CD4-positive, alpha-beta T cell treated with Interleukin-4 for 4 hours (primary cell): ENCODE results near the gene ARHGEF3.

Experiments
- DNase-seq: peaks from one replicate; pipeline ENCODE4 v3.0.0-alpha.2; 2020

Gene ARHGEF3, protein sequence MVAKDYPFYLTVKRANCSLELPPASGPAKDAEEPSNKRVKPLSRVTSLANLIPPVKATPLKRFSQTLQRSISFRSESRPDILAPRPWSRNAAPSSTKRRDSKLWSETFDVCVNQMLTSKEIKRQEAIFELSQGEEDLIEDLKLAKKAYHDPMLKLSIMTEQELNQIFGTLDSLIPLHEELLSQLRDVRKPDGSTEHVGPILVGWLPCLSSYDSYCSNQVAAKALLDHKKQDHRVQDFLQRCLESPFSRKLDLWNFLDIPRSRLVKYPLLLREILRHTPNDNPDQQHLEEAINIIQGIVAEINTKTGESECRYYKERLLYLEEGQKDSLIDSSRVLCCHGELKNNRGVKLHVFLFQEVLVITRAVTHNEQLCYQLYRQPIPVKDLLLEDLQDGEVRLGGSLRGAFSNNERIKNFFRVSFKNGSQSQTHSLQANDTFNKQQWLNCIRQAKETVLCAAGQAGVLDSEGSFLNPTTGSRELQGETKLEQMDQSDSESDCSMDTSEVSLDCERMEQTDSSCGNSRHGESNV

DNA sequence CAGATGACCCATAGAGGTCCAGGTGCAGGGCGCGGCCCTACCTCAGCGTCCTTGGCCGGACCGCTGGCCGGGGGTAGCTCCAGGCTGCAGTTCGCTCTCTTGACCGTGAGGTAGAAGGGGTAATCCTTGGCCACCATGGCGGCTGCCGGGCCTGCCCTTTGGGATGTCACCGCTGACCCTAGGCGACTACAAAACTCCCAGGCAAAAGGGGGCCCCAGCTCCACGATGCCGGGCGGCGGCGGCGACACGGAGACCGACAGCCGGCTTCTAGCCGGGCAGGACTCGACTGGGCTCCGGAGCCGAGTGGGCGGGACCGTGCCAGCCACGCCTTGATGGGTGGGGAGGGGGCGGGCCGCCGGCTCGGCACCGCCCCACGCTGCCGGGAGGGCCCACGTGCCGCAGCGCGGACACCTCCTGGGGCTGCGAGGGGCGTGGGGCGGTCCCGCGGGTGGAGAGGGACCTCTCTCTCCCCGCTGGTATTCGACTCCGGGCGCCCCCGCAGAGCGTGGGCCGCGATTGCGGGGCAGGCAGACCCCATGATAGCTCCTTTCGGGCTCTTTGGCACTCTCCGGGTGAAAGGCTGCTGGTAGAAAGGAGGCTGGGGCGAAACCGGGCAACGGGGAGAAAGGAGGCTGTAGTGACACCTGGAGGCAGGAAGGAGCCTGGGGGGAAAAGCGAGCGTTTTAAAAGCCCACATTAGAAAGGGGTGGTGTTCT lies at the start of gene ARHGEF3:
ARHGEF3 (minus strand) TSS at position 288 of the 716 bp plus-strand sequence; CDS start at position 137, 151 bp downstream.
- peak; percentile 84 for DNase-seq

DNA sequence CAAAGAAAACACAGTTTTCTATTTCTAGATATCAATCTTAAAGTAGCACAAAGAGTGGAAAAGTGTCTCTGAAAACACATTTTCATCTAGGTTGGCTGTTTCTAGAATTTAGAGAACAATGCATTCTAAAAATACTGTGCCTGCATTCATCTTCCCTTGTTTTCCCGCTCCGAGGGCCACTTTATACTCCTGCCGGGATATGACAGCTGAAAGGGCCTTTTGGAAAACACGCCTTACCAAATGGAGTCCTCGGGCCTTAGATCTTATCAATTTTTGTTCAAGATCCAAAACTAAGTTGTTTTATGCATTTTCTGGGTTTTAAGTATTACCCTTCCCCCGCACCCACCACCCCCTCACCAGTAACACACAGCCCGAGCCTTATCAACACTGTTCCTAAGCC lies 47.9 kb upstream of the ARHGEF3 start:
- no peak for DNase-seq

DNA sequence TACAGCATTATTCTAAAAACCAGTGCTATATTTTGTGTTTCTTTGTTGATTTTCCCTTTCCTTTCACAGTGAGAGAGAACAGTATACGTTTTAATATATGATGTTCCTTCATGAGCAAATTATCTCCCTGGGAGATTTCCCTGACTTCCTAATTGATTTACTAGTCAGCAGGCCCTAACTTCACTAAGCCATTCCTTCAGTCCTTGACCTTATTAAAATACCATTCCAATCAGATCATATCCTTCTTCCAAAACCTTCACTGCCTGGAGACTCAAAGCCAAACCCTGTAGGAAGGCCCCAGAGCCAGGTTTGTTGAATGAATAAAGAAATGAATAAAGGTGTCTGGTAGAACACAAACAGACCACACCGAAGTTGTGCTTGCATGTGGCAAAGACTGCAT lies 43.8 kb upstream of the ARHGEF3 start:
- DNase-seq, result no peak

DNA sequence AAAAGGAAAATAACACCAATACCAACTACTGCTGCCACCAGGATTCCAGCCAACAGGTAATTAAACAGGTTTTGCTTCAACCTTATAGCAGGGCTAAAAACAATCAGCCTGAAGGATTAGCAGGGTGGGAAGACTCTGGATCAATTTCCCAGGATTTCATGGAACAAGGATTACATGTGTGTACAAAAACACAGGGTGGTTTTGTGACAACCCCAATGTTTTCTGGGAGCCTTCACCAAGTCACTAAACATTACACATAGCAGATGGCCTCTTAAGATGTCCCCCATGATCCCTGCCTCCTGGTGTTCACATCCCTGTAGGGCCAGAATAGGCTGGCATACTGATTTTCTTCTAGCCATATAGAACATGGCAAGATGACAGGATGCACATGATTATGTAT lies 42.8 kb upstream of the ARHGEF3 start:
- no peak for DNase-seq

DNA sequence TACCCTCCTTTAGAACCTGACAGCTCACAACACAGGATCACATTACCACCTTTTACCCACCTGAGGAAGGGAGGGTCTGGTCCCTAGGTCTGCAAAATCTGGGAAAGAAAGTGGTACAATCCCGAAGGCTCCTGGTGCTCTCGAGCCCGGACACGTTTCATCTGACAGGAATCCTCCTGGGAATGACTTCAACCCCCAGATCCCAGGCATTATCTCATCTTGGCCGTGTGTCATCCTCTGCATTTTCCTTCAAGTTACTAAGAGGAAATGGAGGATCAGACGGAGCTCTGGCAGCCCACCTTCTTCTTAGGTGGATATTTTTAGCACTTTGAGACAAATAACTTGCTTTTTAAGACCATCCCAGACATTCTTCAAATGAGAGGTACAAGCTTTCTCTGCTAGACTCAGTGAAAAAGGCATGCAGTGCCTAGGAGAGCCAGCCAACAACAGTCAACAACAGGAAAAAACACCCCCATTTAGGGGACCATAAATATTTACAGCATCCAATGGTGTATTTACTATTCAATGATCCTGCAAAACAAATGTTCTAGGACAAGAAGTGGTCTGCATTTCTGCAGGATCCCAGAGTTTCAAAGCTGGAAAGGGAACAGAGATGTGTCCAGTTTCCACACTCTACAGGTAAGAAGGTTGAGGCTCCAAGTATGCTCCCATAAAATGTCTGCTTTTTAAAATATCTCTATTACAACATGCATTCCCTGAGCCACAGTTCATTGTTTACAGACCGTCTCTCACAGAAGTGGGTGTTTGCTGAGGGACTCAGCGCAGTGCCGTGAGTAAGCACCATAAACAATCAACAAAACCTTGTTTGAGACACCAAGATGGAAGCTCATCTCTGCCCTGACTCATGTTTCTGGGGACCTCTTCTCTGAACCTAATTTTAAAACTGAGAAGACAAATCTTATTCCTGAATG lies 38.3 kb upstream of the ARHGEF3 start:
- DNase-seq, result no peak

DNA sequence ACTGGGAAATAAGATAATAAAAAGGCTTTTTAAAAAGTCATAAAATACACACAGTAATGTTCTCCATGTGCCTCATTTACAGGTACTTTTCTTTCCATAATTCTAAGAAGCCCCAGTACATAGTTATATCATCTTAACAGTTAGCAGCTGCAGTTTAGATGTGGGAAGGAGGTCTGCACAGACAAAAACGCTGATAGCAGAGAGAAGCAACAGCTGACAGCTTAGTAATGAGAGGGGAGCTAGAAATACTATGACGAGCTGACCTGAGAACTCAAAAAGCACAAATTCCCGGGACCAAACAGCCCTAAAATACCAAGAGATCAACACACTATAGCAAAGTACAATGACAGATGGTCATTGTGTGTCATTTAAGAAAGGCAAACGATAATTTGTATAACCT lies 36.7 kb upstream of the ARHGEF3 start:
- DNase-seq, result no peak

DNA sequence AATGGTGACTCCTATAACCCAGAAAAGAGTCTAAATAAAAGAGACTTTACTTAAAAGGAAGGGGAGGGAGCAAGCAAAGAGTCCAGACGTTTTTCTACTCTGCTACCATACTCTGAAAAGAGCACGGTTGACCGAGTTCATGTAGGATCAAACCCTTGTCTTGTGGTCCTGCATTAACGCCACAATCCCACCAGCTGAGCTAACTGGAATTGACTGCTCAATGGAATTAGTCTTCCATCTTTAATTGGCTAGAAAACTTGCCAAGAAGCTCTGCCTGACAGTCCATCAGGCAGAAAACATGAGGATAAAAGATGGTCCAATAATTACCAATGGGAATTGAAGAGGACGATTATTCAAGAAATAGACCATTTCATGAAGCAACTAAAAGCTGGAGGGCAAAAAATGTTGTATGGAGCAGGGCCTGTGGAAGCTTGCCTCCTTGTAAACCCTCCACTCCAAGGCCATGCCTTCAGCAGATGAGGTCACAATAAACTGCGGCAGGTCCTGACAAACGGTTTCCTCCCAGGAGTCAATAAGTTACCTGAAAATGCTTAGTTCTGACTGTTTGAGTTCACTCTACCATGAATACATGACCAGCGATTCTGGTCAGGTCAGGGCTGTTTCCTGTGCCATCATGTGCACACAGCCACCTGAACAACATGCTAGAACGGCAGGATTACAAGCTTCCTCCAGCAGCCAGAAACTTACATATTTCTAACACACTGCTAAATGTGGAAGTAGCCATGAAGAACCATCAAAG lies 35.6 kb upstream of the ARHGEF3 start:
- no peak for DNase-seq

DNA sequence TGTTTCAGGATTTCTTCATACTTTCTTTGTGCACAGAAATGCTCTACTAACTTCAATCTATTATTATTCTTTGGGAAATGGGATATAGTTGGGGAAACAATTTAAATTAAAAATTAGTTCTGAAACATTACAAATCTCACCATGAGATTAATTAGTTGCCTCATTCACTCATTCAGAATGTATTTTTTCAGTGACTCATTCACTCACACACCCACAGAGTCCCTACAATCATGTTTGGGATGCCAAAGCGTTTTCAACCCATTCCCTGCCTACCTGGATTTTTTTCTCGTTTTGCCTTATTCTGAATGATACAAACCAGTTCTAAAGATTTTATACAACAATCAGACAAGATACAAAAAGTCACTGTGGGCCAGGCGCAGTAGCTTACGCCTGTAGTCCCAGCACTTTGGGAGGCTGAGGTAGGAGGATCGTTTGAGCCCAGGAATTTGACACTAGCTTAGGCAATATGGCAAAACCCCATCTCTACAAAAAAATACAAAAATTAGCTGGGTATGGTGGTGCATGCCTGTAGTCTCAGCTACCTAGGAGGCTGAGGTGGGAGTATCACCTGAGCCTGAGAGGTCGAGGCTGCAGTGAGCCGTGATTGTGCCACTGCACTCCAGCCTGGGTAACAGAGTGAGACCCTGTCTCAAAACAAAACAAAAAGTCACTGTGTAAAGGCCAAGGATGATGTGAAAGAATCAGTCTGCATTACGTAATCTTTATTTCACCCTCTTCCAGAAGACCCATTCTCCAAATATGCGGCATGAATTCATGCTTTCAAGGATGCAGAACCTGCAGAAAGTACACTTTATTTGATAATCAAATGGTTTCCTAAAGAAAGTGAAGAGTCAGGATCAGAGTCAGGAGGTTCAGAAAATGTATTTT lies 34.8 kb upstream of the ARHGEF3 start:
- no peak for DNase-seq

DNA sequence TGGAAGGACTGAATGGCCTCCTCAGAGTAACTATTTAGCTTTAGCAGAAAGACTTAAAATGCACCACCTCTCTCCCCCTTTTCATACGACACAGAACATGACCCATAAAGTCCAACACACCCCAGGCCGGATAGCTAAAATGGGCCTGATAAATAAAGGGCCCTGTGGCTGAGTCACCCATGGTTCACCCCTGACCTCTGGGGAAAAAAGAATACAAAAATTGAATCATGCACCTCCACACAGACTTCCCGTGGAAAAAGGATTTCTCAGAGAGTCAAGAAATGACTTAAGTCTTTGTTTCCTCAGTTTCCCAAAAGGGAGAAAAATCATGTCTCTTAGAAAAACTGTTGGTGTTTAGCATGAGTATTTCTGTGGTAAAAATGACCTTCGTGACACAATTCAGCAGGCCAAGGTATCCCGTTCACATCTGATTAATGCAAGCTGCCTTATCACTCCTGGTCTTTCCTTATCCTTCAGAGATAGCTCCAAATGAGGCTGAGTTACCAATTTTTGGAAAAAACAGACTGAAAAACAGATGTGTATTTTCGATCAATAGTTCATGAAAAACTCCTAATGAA lies 34.0 kb upstream of the ARHGEF3 start:
- DNase-seq, result no peak

DNA sequence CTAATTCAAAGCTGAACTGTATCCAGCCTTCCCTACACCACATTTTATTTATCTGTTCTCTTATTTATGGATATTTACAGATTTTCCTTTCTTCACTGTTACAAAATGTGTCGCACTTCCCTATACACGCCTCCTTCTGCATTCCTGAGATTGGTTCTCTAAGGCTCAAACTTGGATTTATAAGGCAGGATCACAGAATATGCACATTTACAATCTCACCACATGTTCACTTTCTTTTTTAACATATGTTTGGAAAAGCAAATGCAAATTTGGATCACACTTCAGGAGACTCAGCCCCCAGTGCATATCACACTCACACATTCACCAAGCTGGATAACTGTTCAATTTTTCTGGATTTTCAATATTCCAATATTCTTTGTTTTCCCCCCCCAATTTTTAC lies 31.8 kb upstream of the ARHGEF3 start:
- no peak for DNase-seq

DNA sequence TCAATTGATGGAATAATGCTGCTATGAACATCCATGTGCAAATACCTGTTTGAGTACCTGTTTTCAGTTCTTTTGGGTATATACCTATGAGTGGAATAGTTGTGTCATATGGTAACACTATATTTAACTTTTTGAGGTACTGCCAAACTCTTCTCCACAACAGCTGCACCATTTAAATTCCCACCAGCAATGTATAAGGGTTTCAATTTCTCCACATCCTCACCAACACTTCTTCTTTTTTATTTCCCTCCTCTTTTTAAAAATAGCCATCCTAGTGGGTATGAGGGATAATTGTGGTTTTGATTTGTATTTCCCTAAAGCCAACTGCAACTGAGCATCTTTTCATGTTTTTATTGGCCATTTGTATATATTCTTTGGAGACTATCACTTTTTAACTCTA lies 31.3 kb upstream of the ARHGEF3 start:
- DNase-seq, result no peak

DNA sequence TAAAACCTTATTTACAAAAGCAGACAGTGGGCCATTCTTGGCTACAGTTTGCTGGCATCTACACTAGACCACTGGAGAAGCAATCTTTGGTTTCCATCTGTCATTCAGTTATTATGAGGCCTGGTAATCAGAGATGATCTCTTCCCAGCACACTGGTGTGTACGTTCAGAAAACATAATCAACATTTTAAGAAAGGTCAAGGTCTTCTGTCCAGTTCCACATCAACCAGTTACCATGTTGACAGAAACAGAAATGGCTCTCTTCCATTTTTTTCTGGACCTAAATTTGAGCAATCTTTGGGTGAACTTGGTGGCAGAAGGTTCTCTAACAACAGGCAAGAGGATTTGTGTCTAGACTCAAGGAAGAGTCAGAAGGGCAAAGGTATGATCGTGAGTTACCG lies 29.8 kb upstream of the ARHGEF3 start:
- no peak for DNase-seq

DNA sequence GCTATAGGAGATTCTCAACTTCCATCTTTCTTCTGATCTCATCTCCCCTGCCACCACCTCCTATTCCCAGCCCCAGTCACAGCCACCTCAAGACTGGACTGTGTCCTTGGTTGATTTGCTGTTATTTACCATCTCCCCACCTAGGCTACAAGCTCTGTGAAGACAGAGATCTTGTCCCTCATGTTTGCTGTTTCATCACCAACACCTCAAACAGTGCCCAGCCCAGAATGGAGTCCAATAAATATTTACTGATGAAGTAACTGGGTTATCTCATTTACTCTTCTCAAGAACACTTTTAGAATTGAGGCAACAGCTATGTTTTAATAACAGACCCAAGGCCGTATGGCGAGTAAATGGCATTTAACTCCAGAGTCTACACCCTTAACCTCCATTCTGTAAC lies 29.1 kb upstream of the ARHGEF3 start:
- no peak for DNase-seq

DNA sequence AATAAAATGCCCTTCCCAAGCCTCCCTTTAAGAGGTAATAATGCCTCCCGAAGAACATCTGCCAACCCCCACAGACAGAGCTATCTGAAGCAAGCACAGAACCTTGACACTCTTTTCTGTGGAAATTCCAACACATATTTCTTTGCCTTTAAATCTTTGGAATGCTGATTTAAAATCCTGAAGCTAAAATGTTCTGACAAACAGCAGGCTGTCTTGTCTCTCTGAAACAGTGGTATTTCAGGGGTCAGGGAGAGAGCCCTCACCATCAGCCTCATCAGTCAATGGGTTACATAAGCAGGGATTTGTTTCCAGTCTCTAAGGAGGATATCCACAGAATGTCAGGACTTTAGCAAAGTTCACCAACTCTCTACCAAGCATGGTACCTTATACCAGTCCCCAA lies 27.8 kb upstream of the ARHGEF3 start:
- no peak for DNase-seq

DNA sequence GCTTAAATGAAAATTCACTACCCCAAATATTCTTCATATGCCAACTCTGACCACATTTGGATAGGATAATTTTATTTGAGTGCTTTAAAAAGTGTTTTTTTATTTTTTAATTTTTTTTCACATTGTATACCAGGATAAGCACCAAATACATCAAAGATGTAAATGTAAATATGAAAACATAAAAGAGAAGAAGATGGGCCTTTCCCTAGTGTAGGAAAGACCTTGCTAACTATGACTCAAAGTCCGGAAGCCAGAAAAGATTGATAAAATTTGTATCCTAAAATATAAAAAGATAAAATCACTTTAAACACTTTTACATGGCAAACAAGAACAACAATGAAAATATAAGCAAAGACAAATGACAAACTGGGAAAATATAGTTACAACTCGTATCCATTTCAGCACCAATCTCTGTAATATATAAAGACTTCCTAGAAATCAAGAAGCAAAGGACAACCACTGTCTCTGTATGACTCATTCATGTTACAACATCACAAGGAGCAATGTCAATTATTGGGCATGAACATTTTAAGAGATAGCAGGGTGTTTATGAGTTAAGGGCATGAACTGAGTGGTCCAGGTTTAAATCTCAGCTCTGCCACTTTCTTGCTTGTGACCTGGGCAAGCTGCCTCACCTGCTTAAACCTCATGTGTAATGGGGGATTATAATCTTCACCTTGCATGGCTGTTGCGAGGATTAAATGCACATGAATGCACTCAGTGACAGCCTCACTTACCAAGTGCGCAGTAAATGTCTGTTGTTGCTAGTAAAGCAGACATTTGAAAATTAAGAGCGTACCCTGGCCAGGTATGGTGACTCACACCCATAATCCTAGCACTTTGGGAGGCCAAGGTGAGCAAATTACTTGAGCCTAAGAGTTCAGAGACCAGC lies 25.3 kb upstream of the ARHGEF3 start:
- peak; percentile 10 for DNase-seq

DNA sequence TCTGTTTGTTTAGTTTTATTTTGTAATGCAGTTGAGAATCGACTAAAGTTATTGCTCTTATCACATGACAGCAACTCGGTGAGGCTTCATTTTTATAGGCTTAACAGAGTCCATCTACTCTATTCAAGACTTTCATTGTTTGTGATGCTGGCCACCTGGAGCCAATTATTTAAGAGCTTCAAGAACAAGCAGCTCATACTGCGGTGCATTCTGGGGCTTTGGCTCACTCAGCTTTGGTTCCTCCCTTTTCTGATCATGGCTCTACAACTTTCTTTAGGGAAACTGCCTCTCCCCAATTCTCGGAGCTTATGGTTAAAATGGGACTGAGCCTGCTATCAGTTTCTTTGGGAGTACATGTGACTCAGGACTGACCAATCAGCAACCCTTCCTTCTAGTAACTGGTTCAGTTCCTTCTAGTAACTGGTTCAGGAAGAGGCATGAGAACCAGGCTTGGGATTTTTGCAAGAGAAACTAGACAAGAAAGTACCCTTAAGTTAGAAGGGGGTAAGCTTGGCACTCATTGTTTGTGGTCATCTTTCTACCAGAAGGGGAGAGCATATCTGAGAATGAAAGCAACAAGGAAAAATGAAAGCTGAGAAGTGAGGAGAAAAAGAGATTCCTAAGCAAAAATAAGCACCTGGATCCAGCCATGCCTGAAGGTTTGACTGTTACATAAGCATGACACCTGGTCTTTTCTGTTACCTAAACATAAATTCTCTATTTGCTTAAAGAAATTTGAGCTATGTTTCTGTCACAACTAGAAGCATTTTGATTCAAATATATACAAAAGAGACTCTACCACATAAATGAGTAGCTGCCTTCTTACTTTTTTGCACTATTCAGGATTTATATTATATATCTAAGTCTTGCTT lies 24.1 kb upstream of the ARHGEF3 start:
- no peak for DNase-seq

DNA sequence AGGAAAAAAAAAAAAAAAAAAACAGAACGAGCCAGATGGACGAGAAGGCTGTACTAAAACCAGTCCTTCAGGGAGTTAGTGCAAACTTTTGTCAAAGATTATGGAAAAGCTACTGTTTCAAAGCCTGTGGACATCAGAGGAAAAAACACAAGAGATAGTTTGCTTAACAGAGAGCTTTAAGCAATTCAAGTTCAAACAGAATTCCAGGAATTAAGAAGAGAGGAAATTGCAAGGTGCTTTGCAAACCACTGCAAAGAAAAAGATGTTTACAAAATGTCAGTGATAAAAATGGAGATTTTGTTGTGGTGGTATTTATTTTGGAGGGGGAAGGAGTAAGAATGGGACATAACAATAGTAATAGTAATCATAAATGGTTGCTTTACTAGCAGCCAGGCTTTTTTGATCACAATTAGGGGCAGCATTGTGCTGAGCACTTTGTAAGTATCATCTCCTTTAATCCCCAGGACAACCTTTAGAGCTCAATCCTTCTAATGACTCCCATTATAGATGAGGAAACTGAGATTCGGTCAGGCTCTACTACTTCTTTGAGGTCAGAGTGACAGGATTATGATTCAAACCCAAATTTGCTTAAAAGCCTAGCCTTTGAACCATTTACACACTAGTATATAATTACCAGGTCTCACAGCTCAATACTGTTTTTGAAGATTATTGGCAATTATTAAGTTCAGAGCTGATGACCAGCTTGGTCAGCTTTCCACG lies 22.4 kb upstream of the ARHGEF3 start:
- DNase-seq, result no peak

DNA sequence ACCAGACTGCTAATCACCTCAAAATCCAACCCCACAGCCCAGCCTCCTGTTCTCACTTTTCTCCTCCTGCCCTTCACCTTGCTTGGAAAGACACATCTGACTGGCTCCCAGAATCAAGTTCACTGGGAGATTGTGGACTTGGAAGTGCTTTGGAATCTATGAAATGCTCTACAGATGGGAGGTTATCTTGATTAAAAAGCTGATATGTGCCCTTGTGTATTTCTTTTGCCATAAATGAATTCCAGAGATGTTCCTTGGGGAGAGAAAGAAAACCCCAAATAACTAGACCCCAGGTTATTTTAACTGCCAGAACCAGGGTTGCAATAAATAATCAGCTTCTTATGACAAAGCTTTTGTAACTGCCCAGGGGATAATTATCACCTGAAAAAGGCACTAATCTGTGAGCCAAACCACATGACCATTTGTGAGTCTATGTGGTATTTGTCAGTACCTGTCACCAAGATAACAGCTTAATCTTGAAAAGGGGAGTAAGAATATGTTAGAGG lies 21.7 kb upstream of the ARHGEF3 start:
- no peak for DNase-seq
